ENCODE data around the gene TMTC1. TPM values are rescaled to one million over a fixed set of nuclear protein-coding genes. Genes with fewer than 3 reads are reported as not detected.

Gene TMTC1
- polyA plus RNA-seq, 1 donor (not counting 4 experiments of a cell fraction or from before 2014, with no cell fraction given): 3.7 TPM

DNA sequence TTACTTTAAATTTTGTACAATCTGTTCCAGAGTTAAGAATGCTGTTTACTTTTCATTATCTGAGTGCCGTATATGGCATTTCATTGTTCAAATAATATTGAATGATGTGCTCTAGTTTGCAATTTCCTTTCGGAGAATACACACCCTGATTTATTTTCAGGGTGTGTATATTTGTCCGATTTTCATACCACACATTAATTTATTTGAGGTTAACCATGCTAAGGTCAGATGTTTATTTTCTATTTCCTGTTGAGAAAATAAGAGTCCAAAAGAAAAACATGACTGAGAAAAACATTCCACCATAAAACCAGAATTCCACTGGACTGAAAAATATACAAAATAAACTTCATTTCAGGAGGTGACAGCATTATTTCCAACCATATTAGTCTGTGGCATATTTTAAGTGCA is 222.1 kb downstream of the TMTC1 start:
- Histone ChIP-seq H3K4me3 (ENCODE audit: control insufficient read depth in 2 of 3, extremely low read depth in 1 of 3, insufficient read depth in 2 of 3, low read depth in 1 of 3, low read length in 3 of 3) (no peak overlapping the region), H2AFZ (ENCODE audit: control insufficient read depth, low read length) (no peak overlapping the region), H3K9me1 (ENCODE audit: control insufficient read depth, extremely low read depth, insufficient read depth, low read length) (no peaks in the 10 kb centered on the region), H3K27me3 (ENCODE audit: control insufficient read depth, extremely low read depth, insufficient read depth, low read length) (no peaks in the 10 kb centered on the region), H4K20me1 (ENCODE audit: control insufficient read depth, extremely low read depth, insufficient read depth, low read length) (no peaks in the 10 kb centered on the region), H3K4me1 (ENCODE audit: control insufficient read depth, extremely low read depth, insufficient read depth, low read length) (no peaks in the 10 kb centered on the region), H3K36me3 (ENCODE audit: control insufficient read depth in 2 of 2, extremely low read depth in 1 of 2, insufficient read depth in 2 of 2, low read length in 2 of 2) (no peaks in the 10 kb centered on the region), H3K9ac (ENCODE audit: control insufficient read depth, extremely low read depth, insufficient read depth, low read length) (no peak overlapping the region), H3K4me2 (ENCODE audit: control insufficient read depth, extremely low read depth, insufficient read depth, low read depth, low read length) (no peak overlapping the region), H3K27ac (ENCODE audit: control insufficient read depth, insufficient read depth, low read length) (no peak overlapping the region), H3K9me3 (ENCODE audit: control insufficient read depth, low read depth, low read length) (no peaks in the 10 kb centered on the region), H3K79me2 (ENCODE audit: control insufficient read depth, insufficient read depth, low read length) (no peaks in the 10 kb centered on the region)
- FAIRE-seq (no peak), DNase-seq (ENCODE audit: low read depth, low spot score) (no peak)
- dilution Hi-C loops (cut with MboI; ENCODE audit: extremely low pct_ligation_motif_present, low sequenced_read_pairs): no loop called here
- TF ChIP-seq CTCF (optimal IDR thresholded peaks at IDR 0.05 in 1 of 3, IDR thresholded peaks at IDR 0.05 in 1 of 3, conservative IDR thresholded peaks at IDR 0.05 in 1 of 3; ENCODE audit: extremely low read depth in 1 of 3, insufficient read depth in 2 of 3, low read length in 3 of 3) (no peak), EZH2 (IDR thresholded peaks at IDR 0.05; ENCODE audit: low read length) (no peak)

- H3K4me2 ChIP-seq (ENCODE audit: control insufficient read depth, extremely low read depth, insufficient read depth, low read depth, low read length): no peak overlapping the region
- no peaks in the 10 kb centered on the region for H3K27me3 ChIP-seq (ENCODE audit: control insufficient read depth, extremely low read depth, insufficient read depth, low read length)
- H3K4me1 ChIP-seq (ENCODE audit: control insufficient read depth, extremely low read depth, insufficient read depth, low read length): no peaks in the 10 kb centered on the region
- no peak for DNase-seq (ENCODE audit: low read depth, low spot score)
- H3K9me3 ChIP-seq (ENCODE audit: control insufficient read depth, low read depth, low read length): no peaks in the 10 kb centered on the region
- H3K36me3 ChIP-seq (ENCODE audit: control insufficient read depth in 2 of 2, extremely low read depth in 1 of 2, insufficient read depth in 2 of 2, low read length in 2 of 2): no peaks in the 10 kb centered on the region
- H3K4me3 ChIP-seq (ENCODE audit: control insufficient read depth in 2 of 3, extremely low read depth in 1 of 3, insufficient read depth in 2 of 3, low read depth in 1 of 3, low read length in 3 of 3): no peak overlapping the region
- H4K20me1 ChIP-seq (ENCODE audit: control insufficient read depth, extremely low read depth, insufficient read depth, low read length): no peaks in the 10 kb centered on the region
- H3K27ac ChIP-seq (ENCODE audit: control insufficient read depth, insufficient read depth, low read length): no peak overlapping the region
- no peak overlapping the region for H3K9ac ChIP-seq (ENCODE audit: control insufficient read depth, extremely low read depth, insufficient read depth, low read length)
- FAIRE-seq: no peak
- no peaks in the 10 kb centered on the region for H3K79me2 ChIP-seq (ENCODE audit: control insufficient read depth, insufficient read depth, low read length)
- dilution Hi-C loops (cut with MboI; ENCODE audit: extremely low pct_ligation_motif_present, low sequenced_read_pairs): no loop called here
- TF ChIP-seq EZH2 (IDR thresholded peaks at IDR 0.05; ENCODE audit: low read length) (no peak), CTCF (optimal IDR thresholded peaks at IDR 0.05 in 1 of 3, IDR thresholded peaks at IDR 0.05 in 1 of 3, conservative IDR thresholded peaks at IDR 0.05 in 1 of 3; ENCODE audit: extremely low read depth in 1 of 3, insufficient read depth in 2 of 3, low read length in 3 of 3) (no peak)
- no peaks in the 10 kb centered on the region for H3K9me1 ChIP-seq (ENCODE audit: control insufficient read depth, extremely low read depth, insufficient read depth, low read length)
- H2AFZ ChIP-seq (ENCODE audit: control insufficient read depth, low read length): no peak overlapping the region
These were observed 224.5 kb downstream of the TMTC1 start for GRCh38 chr12:29559198-29559597.
